Osteoblast (primary cell): Measurements from ENCODE around the gene EPN3. TPM values are rescaled to one million over a fixed set of nuclear protein-coding genes. Genes with fewer than 3 reads are reported as not detected.

Source experiments
- DNase-seq: peaks from one replicate; pipeline ENCODE4 v3.0.0; 2011; ENCODE audit warnings: low spot score, mixed read lengths; ENCODE audit not compliant: insufficient read length; ENCODE audit errors: missing footprints
- H2AFZ ChIP-seq: 2 replicates; pipeline ENCODE4 v1.6.0; 2011; ENCODE audit warnings: mild to moderate bottlenecking, low read length
- H3K27ac ChIP-seq: 2 replicates; pipeline ENCODE4 v1.5.1; 2011; ENCODE audit warnings: mild to moderate bottlenecking, low read depth, low read length, moderate library complexity
- H3K27me3 ChIP-seq: 2 replicates; pipeline ENCODE4 v1.6.0; 2012; ENCODE audit warnings: mild to moderate bottlenecking, control low read depth, inconsistent platforms, low read length, moderate library complexity; ENCODE audit not compliant: insufficient read depth
- H3K36me3 ChIP-seq: 2 replicates; pipeline ENCODE4 v1.5.1; 2011; ENCODE audit warnings: mild to moderate bottlenecking, low read length, control low read depth, moderate library complexity; ENCODE audit not compliant: insufficient read depth
- H3K4me1 ChIP-seq: 2 replicates; pipeline ENCODE4 v1.5.1; 2011; ENCODE audit warnings: mild to moderate bottlenecking, low read length, control low read depth, moderate library complexity; ENCODE audit not compliant: insufficient read depth
- H3K4me2 ChIP-seq: 2 replicates; pipeline ENCODE4 v1.6.0; 2011; ENCODE audit warnings: mild to moderate bottlenecking, low read length; ENCODE audit not compliant: insufficient read depth
- H3K4me3 ChIP-seq: fragments of 200-600 bp; sonication (generic); 3 replicates; pipeline ENCODE4 v1.5.1; 2012; ENCODE audit warnings: mild to moderate bottlenecking, low read length, inconsistent platforms; ENCODE audit not compliant: insufficient read depth
- H3K79me2 ChIP-seq: 2 replicates; pipeline ENCODE4 v1.6.0; 2012; ENCODE audit warnings: mild to moderate bottlenecking, low read length, control low read depth, inconsistent platforms; ENCODE audit not compliant: insufficient read depth
- H3K9me3 ChIP-seq: 2 replicates; pipeline ENCODE4 v1.5.1; 2011; ENCODE audit warnings: low read depth, low read length, control low read depth
- H4K20me1 ChIP-seq: 2 replicates; pipeline ENCODE4 v1.6.0; 2012; ENCODE audit warnings: mild to moderate bottlenecking, low read length, control low read depth; ENCODE audit not compliant: insufficient read depth
- CTCF ChIP-seq: IDR thresholded peaks from 2 replicates; pipeline ENCODE4 v1.5.1; 2011; ENCODE audit warnings: mild to moderate bottlenecking, low read depth, low read length, moderate library complexity; ENCODE audit errors: extremely low read depth
- total RNA-seq: library from RNA; depleted of rRNA; stranded (reverse); fragments of >200 nt; gene quantifications from 2 replicates; pipeline ENCODE4 v1.2.3, GENCODE V29; 2012

The EPN3 gene
- total RNA-seq, 1 donor = not detected

GRCh38 chr17:50581316-50581715, 48.8 kb downstream of the EPN3 start:
- H2AFZ ChIP-seq = no peak overlapping the region
- H3K4me3 ChIP-seq = no peak overlapping the region
- TF ChIP-seq CTCF = no peak
- no peak overlapping the region for H3K4me2 ChIP-seq
- no peaks in the 10 kb centered on the region for H3K9me3 ChIP-seq
- DNase-seq = no peak
- no peaks in the 10 kb centered on the region for H3K36me3 ChIP-seq
- no peaks in the 10 kb centered on the region for H3K4me1 ChIP-seq
- no peak overlapping the region for H3K27ac ChIP-seq
- H4K20me1 ChIP-seq = no peaks in the 10 kb centered on the region
- H3K27me3 ChIP-seq = peaks cover 21% of the 10 kb centered on the region
- no peaks in the 10 kb centered on the region for H3K79me2 ChIP-seq

DNA sequence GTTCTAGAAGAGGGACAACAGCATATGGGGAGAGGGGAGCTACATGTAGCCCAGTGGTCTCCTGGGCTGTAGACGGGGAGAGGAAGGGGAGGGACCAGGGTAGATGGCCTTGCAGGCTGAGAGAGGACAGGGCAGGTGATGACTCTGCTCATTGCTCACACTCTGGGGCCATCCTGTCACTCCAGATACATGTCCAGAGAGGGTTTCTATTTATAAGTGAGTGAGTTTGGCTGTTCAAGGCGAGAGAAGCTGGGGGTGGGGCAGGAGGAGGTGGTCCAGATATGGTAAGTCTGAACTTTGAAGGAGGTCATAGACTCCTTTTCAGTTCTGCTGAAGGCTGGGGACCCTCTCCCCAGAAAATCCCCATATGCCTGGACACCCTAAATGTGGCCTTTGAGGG, 50.2 kb downstream of the EPN3 start:
- H3K79me2 ChIP-seq = no peaks in the 10 kb centered on the region
- H3K4me3 ChIP-seq = no peak overlapping the region
- H3K4me1 ChIP-seq = no peaks in the 10 kb centered on the region
- DNase-seq = no peak
- peaks cover 34% of the 10 kb centered on the region for H3K27me3 ChIP-seq
- H3K4me2 ChIP-seq = no peak overlapping the region
- H4K20me1 ChIP-seq = no peaks in the 10 kb centered on the region
- H3K27ac ChIP-seq = no peak overlapping the region
- no peak overlapping the region for H2AFZ ChIP-seq
- H3K9me3 ChIP-seq = no peaks in the 10 kb centered on the region
- no peaks in the 10 kb centered on the region for H3K36me3 ChIP-seq
- TF ChIP-seq CTCF = no peak

DNA sequence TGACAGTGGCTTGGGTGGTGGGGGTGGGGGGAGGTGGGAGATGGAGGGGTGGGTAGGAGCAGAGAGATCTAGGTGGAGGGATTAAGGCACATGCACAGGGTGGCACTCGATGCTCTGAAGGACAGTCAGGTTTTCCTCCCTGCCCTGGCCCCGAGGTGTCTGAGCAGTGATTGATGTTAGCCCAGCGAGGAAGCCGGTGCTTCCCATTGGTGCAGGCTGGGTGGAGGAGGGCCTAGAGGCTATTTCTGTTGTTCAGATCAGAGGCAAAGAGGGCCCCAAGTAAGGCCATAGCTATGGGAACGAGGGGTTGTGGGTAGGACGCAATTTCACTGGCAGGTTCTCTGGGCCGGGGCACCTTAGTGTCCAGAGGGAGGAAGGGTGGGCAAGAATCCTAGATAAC, 51.1 kb downstream of the EPN3 start:
- H3K36me3 ChIP-seq = no peaks in the 10 kb centered on the region
- H2AFZ ChIP-seq = no peak overlapping the region
- no peaks in the 10 kb centered on the region for H3K9me3 ChIP-seq
- H3K4me2 ChIP-seq = no peak overlapping the region
- DNase-seq = no peak
- H3K27me3 ChIP-seq = peaks cover 34% of the 10 kb centered on the region
- no peak overlapping the region for H3K4me3 ChIP-seq
- H3K27ac ChIP-seq = no peak overlapping the region
- H4K20me1 ChIP-seq = no peaks in the 10 kb centered on the region
- no peaks in the 10 kb centered on the region for H3K4me1 ChIP-seq
- no peak for TF ChIP-seq CTCF
- no peaks in the 10 kb centered on the region for H3K79me2 ChIP-seq

- H3K27me3 ChIP-seq = peaks cover 34% of the 10 kb centered on the region
Observed at GRCh38 chr17:50584116-50584515, 51.6 kb downstream of the EPN3 start.

More at GRCh38 chr17:50584116-50584515, 51.6 kb downstream of the EPN3 start:
- no peaks in the 10 kb centered on the region for H3K4me1 ChIP-seq
- H3K36me3 ChIP-seq = no peaks in the 10 kb centered on the region
- no peaks in the 10 kb centered on the region for H3K9me3 ChIP-seq
- no peak overlapping the region for H2AFZ ChIP-seq
- DNase-seq = no peak
- no peaks in the 10 kb centered on the region for H4K20me1 ChIP-seq
- no peak overlapping the region for H3K4me2 ChIP-seq
- TF ChIP-seq CTCF = no peak
- no peak overlapping the region for H3K27ac ChIP-seq
- H3K79me2 ChIP-seq = no peaks in the 10 kb centered on the region
- H3K4me3 ChIP-seq = no peak overlapping the region
